Stimulated activated CD8-positive, alpha-beta memory T cell treated with anti-CD3 and anti-CD28 coated beads, Interleukin-15, amount 100 ng/mL, for 48 hours (primary cell): ENCODE results near the gene PTPRQ.
"Not testable (repeated sequence)": the region's sequence is repeated elsewhere in the genome, so short reads cannot be mapped to it uniquely, and the experiment has no call there.

ENCODE experiments used
- DNase-seq, 2 donors: peaks; one replicate each; pipeline ENCODE4 v3.0.0-alpha.2; 2020; ENCODE audit warnings: low read depth in 2 of 2

Gene PTPRQ

DNA sequence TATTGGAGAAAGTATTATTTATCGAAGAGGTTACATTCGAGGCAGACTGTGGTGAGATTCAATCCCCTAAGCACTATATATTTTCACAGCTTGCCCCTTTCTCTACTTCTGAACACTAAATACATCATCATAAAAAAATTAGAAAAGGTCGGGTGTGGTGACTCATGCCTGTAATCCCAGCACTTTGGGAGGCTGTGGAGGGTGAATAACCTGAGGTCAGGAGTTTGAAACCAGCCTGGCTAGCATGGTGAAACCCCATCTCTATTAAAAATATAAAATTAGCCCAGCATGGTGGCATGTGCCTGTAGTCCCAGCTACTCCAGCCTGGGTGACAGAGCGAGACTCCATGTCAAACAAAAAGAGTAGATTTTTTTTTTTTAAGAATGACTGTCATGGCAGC is 192.8 kb downstream of the PTPRQ start:
- no peak for DNase-seq

DNA sequence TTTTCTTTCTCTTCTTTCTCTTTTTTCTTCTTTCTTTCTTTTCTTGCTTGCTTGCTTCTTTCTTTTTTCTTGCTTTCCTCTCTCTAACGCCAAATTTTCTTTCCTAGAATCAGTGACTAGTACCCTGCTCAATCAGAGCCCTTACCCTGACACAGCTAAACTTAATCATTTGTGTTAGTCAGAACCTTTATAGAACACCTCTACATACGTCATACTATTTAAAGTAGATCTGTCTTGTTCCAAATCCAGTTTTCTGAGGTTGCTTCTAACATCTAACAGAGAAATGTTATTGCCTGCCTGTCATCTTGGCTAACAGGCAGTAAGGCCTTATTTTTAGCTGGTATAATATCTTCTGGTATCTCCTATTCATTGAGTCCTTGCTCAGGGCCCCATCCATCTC is 197.9 kb downstream of the PTPRQ start:
- no peak for DNase-seq

DNA sequence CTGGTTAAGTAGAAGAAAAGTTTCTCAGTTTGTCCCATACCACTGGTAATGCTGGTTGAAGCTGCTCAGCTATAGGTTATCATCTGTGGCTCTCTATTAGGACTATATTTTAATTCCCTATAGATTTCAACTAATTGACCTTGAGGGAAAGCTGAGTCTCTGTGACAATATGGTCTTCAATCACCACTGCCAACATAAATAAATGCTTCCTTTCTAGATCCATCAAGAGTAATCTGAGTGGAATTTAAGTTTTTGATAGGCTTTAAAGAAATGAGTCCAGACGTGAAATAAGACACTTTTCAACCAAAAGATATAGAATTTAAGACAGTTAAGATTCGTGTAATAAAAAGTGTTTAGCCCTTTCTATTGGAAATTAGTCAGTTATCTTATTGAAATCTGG is 199.9 kb downstream of the PTPRQ start:
- DNase-seq: no peak

DNA sequence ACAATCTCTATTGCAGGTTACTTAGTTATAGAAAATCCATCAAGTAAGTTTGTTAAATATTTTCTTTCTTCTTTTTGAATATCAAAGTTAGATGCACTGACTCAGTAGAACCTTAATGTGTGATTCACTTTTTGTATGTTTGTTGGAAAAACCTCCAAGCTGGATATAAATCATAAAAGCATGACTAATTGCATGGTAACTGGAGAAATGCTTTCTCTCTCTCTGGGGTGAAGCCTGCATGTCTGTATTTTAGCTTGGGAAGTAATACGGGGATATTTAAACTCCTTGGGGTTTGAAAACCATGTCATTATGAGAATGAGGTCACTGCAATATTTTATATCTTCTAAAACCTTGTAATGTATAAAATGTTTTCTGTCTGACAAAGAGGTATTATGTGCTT is 204.8 kb downstream of the PTPRQ start:
- DNase-seq: no peak

DNA sequence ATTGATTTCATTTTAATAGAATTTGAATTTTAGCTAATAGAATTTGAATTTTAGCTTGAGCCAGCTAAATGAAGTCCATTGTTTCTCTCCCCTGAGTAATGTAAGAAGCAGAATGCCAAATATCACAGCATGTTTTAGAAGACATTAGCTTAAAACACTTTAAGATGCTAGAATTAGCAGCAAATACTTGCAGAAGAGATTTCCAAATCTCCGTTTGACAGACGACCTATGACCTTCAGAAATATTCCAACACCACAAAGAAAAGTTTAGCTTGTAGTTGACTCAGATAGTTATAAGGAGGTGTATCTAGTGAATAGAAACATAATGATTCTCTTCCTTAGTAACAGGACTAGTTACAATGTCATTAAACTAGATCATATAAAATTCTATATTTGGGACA is 211.7 kb downstream of the PTPRQ start:
- no peak for DNase-seq

DNA sequence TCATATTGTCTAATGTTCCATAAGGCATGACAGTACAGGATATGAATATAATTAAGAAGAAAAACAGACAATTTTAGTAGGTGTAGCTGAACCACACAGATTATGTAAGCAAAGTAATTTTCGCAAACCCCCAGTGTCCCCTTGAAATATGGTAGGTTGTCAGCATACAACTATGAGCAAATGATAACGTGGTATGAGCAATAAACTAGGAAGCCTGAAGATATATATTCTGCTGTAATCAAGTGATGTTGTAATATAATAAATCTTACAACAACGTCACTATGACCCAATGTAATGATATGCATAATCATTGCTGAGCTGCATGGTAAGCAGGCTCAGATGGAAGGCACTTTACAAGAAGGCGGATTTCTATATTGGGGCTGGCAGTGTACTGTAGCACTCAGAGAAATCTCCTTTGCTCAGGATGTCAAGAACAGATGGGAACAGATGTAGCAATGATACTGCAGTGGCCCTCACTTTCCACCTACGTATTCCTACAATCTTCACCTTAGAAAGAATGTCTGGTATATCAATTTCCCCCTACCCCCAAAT is 215.6 kb downstream of the PTPRQ start:
- no peak for DNase-seq

DNA sequence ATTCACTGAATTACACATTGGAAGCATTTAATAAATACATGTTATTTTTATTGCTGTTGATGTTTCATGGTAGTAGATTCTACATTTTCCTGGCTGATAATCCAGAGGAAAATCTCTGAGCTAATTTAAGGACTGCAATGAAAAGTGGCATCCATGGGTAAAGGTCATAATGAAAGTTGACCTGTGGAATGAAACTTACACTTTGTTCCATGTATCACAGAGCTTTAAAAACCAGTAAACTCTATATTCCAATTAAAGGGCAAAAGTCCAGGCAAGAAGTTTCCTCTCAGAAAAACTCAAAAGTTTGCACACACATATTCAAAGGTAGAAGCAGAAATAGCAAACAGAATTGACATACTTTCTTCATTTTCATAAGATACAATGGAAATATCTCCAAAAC is 218.6 kb downstream of the PTPRQ start:
- DNase-seq: no peak

DNA sequence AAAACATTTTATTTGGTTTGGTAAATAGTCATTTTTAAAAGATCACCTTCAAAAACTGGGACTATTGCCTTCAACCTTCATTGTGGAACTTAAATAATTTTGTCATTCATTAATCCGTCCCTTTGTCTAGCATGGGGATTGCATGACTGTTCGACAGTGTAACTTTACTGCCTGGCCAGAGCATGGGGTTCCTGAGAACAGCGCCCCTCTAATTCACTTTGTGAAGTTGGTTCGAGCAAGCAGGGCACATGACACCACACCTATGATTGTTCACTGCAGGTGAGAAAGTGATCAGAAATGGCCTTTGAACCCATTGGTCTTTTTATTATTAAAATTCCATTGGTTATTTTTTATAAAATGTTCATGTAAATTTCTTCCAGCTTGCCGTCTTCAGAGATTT is 226.2 kb downstream of the PTPRQ start:
- no peak for DNase-seq

DNA sequence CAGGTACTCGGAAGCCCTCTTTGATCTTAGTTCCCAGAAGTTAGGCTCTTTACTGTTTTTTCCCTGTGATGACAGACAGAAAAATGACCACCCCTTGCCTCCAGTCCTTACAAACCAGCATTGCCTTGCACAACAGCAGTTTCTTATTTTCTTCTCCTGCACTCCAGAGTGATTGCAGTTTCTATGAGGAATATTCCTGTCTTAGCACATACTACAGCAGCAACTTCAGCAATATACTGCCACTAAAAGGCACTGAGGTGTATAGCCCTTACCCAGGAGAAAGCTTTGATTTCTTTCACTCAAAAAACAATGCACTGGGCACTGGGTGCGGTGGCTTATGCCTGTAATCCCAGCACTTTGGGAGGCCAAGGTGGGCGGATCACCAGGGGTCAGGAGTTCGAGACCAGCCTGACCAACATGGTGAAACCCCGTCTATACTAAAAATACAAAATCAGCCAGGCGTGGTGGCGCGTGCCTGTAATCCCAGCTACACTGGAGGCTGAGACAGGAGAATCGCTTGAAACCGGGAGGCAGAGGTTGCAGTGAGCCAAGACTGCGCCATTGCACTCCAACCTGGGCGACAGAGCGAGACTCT is 232.1 kb downstream of the PTPRQ start:
- not testable (repeated sequence) for DNase-seq

DNA sequence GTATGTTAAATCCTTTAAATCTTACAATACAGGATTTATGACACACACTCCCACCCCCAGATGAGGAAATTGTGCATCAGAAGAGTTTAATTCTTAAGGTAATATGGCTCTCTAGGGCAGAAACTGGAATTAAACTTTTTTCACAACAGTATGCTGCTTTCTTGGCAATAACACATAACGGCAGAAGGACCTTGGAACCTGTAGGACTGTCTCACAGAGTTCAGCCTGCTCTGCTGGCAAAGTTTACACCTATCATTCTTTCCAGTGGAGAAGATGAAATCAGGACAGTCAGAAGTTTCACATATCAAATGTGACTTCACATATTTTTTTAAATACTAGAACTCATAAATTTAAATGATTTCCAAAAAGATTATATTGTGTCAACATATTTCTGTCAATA is 232.8 kb downstream of the PTPRQ start:
- no peak for DNase-seq

DNA sequence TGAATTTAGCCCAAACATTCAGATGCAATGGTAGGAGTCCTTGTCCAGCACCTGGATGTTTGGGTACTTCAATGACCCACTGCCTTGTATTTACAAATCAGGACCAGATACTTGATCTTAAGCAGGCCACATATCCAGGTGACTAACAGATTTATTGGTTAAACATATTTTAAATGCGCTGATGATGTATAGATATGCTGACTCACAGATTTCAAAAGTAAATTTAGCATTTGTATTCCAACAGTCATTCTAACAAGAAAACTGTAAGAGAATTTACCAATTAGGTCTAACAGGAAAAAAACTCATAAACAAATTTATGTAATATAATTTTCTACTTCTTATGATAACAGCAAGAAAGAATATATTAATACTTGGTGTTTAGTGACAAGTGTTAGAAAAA is 234.0 kb downstream of the PTPRQ start:
- DNase-seq: no peak

DNA sequence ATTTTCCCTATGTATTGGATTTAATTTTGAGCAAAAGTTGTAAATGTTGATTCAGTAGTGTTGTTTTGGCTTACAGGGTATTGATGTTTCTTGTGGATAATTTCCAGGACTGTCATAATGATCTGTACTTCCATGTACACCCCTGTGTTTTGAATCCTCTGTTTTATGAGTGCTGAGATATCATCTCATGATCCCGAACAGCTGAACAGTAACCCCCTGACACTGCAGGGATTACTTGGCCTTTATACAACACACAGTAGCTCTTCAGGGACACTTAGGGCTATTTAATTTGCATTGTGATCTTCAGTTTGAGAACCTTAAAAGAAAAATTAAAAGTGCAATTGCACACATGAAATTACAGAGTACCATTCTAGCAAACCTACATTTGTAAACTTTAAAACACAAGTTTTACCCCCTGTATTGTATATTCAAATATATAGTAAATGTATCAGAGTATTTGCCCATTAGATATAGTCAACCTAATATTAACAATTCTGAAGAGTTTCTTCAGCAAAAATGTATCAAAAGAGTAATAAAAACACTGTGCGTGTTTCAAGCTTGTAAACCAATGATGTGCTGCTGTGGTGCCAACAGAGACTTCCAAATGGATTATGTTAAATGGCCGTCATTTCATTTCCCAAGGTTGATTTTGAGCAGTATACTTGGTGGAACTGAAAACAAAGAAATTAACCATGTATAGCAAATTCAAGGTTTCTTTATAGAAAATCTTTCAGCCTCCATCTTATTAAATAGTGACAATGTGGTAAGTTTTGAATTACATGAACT is 235.5 kb downstream of the PTPRQ start:
- no peak for DNase-seq

DNA sequence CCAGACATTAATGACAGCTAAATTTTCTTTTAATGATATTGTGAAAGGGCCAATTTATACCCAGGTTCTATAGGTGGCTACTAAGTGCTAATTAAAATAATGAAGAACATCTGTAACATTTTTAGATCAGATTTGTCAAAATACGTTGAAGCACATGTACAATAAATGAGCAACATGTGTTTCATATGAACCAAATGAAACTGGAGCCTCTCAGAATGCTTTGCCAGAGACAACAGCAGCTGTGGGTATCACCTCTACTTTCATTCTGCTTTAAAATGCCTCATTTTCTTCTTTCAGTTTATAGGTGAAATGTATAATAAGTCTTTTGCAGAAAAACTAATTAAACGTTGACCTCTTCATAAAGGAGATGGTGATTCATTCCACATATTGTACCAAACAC is 237.3 kb downstream of the PTPRQ start:
- DNase-seq: no peak

DNA sequence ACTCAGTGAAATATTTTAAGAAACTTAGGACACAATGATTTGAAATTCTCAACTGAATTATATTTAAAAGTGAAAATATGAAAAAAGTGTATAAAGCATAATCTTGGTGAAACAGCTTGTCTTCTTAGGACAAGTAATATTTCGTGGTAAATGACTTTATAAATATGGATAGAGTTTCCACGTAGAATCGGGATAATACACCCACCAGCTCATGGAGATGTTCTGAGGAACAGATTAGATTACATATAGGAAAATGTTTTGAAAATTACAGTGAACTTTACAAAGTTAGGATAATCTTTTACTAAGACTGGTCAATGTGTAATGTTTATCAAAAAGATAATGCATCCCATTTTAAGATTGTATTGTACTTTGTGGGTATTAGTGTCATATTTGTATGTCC is 237.8 kb downstream of the PTPRQ start:
- no peak for DNase-seq

DNA sequence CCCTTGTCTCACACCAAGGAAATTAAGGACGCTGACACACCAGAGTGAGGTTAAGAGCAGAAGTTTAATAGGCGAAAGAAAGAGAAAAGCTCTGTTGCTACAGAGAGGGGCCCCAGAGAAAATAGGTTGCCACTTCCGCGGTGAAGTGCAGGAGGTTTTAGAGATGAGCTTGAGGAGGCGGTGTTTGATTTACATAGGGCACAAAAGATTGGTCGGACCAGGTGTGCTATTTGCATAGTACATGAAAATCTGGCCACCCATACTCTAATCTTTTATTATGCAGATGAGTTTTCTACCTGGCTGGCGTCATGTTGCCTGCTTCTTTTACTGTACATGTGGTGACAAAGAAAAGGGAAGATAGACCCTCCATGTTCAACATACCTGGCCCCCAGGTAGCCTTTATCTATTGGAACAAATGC is 240.1 kb downstream of the PTPRQ start:
- no peak for DNase-seq

DNA sequence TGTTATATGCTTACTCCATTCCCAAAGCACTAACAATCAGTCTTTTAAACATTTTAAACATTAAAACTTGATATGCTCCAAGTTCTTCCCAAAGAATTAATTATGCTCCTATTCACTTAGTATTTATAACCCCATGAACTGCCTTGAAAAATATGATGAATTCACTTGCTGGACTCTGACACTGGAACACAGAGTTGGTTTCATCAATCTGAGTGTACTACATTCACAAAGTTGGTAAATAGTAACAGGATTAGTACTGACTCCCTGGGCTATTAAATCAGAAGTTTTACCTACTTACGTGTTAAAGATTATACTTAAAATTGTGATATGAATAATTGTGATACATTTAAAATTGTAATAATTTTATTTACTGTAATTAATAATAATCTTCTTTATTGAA is 246.1 kb downstream of the PTPRQ start:
- no peak for DNase-seq

DNA sequence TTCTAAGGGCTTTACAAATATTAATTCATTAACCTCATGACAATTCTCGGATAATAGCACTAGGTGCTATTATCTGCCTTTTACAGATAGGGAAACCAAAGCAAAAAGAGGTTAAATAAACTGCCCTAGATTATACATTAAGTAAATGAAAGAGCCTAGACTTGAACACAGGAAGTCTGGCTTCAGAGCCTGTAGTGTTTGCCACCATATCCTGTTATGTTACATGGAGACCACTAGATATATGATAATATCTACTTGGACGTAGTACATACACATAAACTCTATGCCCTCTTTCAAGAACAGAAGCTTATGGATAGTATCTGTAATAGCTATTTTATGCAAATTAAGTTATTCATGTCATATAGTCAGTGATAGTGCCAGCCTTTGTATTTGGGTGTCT is 246.5 kb downstream of the PTPRQ start:
- no peak for DNase-seq

DNA sequence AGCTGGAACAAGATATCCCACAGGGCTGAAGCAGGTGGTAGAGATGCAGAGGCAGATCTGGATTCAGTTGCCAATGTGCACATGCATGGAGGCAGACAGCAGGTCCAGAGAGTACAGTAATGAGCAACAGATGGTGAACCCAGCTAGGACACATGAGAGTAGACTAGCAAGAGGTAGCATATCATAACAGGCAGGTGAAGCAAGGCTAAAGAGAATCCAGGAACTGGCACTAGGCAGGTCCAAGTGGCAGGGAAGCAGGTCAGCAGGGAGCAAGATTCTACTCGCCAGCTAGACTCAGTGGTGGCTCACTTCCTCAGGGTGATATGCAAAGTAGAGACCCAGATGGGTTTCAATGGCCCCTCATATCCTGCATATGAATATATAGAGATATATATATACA is 248.1 kb downstream of the PTPRQ start:
- no peak for DNase-seq

DNA sequence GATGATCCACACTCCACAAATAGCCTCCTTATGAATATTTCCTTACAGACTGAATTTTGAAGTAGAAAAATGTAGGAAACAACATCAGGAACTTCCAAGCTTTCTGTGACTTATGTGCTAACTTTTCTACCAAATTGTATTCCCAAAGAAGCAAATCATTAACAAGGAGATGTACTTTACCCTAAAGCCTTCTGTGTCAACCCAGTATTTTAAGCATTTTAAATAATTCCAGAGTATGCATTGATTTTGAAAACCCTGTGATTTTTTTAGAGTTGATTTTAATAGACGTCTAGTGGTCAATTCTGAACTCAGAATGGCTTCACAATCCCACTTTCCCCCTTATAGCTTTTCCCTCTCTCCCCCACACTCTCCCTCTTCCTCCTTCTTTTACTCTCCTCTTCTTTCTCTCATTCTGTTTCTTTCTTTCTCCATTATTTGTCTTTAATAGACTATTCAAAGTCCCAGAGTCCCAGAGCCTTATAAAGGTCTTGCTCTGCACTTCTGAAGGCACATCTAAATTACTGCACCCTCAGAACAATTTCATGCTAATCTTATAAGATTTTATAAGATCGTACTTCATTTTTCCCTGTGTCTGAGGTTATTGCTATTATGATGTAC is 253.3 kb downstream of the PTPRQ start:
- DNase-seq: no peak

DNA sequence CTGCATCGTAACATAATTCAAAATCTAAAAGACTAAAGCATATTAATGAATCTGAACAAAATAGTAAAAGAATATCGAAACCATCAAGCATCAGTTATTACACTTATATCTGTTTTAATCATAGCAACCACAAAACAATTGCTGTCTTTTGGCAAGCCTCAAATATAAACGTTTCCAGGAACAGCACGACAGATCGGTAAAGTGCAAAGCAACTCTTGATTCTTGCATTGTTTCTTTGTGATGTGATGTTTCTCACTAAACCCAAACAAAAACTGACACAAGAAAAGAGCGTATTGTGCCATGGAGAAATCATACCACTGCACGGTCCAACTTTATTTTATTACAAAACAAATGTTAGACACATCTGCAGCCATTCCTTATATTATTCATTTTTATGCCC is 254.2 kb downstream of the PTPRQ start:
- DNase-seq: no peak

DNA sequence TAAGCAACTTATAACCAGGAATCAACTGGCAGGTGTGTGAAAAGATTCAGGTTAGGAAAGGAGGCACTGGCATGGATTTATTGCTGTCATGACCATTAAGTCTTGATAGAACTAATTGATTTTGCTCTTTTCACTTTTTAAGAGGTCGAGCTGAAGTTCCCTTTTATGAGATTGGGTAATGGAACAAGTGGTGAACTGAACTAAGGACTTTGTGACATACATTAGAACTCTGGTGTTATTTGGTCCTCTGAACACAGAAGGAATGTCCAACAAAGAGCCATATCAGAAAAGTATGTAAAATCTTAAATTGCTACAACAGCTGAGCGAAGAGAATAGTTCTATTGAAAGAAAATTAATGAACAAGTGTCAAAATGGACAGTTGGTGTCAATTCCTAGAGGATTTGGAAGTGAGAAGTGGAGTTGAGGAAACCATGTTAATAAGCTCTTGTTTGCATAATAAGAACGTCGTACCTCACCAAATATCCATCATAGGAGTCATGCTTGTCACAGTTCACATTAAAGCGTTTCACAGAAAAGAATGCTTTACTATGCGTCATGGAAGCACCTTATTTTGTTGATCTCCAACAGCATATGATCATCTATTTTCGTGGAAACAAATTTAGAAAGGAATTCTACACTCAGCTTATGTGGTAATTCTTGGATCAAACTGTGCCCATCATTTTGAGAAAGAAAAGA is 255.0 kb downstream of the PTPRQ start:
- DNase-seq: no peak

DNA sequence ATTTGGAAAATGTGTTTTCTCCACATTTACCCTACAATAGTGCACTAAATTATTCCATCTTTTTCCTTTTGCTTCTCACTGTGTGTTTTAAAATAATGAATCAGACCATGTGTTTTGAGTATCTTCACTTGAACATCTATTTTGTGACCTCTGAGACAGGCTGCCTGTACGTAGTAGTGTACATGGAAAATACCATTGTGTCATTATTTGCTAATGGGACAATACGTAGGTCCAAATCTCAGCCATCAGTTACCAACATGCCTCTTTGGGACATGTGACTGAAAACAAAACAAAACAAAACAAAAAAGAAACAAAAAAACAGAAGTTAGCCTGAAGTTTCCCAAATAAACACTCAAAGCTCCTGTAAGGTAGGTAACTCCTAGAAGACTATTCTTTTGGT is 256.3 kb downstream of the PTPRQ start:
- no peak for DNase-seq
